ENCODE measurements around the gene TRMT112. TPM values are rescaled to one million over a fixed set of nuclear protein-coding genes. Genes with fewer than 3 reads are reported as not detected.

The TRMT112 gene
- total and polyA plus RNA-seq, 2 of the 8 experiments (the other 6 are each of a cell fraction or from before 2014, with no cell fraction given), result 300 to 650 TPM

DNA sequence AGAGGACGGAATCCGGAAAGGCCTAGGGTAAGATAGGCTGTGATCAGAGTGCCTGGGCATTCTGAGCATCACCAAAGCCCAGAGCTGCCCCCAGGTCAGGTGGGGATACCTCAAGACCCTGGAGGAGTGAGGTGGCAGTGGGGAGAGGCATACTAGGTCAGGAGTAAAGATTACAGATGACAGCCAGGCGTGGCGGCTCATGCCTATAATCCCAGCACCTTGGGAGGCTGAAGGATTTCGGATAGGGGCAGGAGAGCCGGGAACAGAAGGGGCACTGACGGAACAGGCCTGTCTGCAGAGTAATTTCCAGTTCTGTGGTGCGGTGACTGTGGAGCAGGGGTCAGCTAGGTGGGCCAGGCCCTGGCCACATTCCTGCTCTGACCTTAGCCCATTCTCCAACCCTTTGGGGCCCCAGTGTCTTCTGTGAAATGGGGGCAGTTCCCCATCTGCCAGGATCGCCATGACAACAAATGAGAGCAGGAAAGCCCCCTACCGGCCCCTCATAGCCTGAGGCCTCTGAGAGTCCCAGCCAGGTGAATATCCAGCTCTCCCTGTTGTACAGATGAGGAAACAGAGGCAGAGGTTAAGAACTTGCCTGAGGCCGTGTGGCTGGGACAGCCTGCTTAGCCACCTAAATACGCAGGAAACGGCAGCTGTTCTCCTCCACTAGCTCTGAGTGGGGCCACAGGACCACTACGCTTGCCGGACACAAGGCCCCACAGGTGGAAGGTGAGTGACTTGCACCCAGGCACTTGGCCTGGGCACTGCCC is 42.1 kb downstream of the TRMT112 start (continued):
- TF ChIP-seq PHF8 (conservative IDR thresholded peaks at IDR 0.05; ENCODE audit: low read depth, low read length) (no peak), KDM5A (IDR thresholded peaks at IDR 0.05; ENCODE audit: low read length) (no peak), CTBP2 (IDR thresholded peaks at IDR 0.05; ENCODE audit: borderline replicate concordance, insufficient read depth, insufficient read length, low read length) (no peak), JUN (IDR thresholded peaks at IDR 0.05; ENCODE audit: low read depth, low read length) (no peak), GTF2F1 (IDR thresholded peaks at IDR 0.05; ENCODE audit: borderline replicate concordance, low read depth, low read length) (no peak), ZNF274 (IDR thresholded peaks at IDR 0.05; ENCODE audit: borderline replicate concordance, extremely low read depth, low read length) (no peak), NRF1 (IDR thresholded peaks at IDR 0.05; ENCODE audit: low read depth, low read length) (no peak), ASH2L (IDR thresholded peaks at IDR 0.05; ENCODE audit: low read length) (no peak), CREB1 (IDR thresholded peaks at IDR 0.05) (no peak), CEBPB (IDR thresholded peaks at IDR 0.05; ENCODE audit: low read depth, low read length) (no peak)
- TF ChIP-seq, protein P1, sequence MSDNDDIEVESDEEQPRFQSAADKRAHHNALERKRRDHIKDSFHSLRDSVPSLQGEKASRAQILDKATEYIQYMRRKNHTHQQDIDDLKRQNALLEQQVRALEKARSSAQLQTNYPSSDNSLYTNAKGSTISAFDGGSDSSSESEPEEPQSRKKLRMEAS (IDR thresholded peaks at IDR 0.05), result no peak
